B cell (primary cell): Measurements from ENCODE around the gene USP46.

Experiments used
- EZH2 ChIP-seq: IDR thresholded peaks from 2 replicates; pipeline ENCODE4 v1.6.1; 2012; ENCODE audit warnings: borderline replicate concordance, low read depth, mild to moderate bottlenecking, moderate library complexity, low read length; ENCODE audit not compliant: insufficient read depth, poor library complexity, severe bottlenecking
- TF ChIP-seq, protein P1 (sequence below): fragments of 200-600 bp; IDR thresholded peaks from one replicate; pipeline ENCODE4 v1.8.0; 2022; ENCODE audit warnings: antibody characterized with exemption, mild to moderate bottlenecking

DNA sequence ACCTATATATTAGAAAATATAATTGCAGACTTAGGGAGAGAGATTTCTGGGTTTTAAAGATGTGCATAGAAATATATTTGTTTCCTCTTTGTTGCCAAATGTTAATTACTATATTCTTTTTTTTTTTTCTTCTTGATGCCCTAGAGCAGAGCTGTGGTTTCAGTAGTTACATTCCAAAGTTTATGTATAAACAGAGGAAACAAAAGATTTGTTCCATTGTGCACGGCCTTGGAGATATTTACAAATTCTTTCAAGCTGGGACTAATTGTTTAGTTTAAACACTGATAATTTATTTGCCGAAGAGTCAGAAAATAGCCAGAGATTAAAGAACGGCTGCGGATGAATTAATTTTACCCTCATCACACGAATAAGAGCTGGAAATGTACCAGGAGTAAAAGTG lies 85.1 kb downstream of the USP46 start:
- TF ChIP-seq EZH2: no peak
- TF ChIP-seq, protein P1, sequence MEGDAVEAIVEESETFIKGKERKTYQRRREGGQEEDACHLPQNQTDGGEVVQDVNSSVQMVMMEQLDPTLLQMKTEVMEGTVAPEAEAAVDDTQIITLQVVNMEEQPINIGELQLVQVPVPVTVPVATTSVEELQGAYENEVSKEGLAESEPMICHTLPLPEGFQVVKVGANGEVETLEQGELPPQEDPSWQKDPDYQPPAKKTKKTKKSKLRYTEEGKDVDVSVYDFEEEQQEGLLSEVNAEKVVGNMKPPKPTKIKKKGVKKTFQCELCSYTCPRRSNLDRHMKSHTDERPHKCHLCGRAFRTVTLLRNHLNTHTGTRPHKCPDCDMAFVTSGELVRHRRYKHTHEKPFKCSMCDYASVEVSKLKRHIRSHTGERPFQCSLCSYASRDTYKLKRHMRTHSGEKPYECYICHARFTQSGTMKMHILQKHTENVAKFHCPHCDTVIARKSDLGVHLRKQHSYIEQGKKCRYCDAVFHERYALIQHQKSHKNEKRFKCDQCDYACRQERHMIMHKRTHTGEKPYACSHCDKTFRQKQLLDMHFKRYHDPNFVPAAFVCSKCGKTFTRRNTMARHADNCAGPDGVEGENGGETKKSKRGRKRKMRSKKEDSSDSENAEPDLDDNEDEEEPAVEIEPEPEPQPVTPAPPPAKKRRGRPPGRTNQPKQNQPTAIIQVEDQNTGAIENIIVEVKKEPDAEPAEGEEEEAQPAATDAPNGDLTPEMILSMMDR: no peak
